ENCODE results near the gene COL9A1.

COL9A1 gene

GRCh38 chr6:70168681-70169377 is 134.1 kb downstream of the COL9A1 start:
- TF ChIP-seq POU2F2 (IDR thresholded peaks at IDR 0.05; ENCODE audit: low read depth, low read length) (no peak), POLR2AphosphoS5 (IDR thresholded peaks at IDR 0.05; ENCODE audit: low read depth, low read length) (no peak), PAX5 (IDR thresholded peaks at IDR 0.05; ENCODE audit: insufficient read depth, low read length, severe bottlenecking) (no peak), TAF1 (IDR thresholded peaks at IDR 0.05; ENCODE audit: low read depth, low read length) (no peak), POLR2A (IDR thresholded peaks at IDR 0.05; ENCODE audit: low read depth, low read length) (no peak), SPI1 (IDR thresholded peaks at IDR 0.05; ENCODE audit: low read depth, low read length) (no peak)
- DNase-seq (ENCODE audit: insufficient read length, low spot score) (no peak), FAIRE-seq (no peak)
